Osteoblast (primary cell): ENCODE measurements around the gene GAPDH. TPM values are rescaled to one million over a fixed set of nuclear protein-coding genes. Genes with fewer than 3 reads are reported as not detected.
"Not testable (repeated sequence)": the region's sequence is repeated elsewhere in the genome, so short reads cannot be mapped to it uniquely, and the experiment has no call there.

ENCODE experiments used
- DNase-seq: peaks from one replicate; pipeline ENCODE4 v3.0.0; 2011; ENCODE audit warnings: low spot score, mixed read lengths; ENCODE audit not compliant: insufficient read length; ENCODE audit errors: missing footprints
- H2AFZ ChIP-seq: 2 replicates; pipeline ENCODE4 v1.6.0; 2011; ENCODE audit warnings: mild to moderate bottlenecking, low read length
- H3K27ac ChIP-seq: 2 replicates; pipeline ENCODE4 v1.5.1; 2011; ENCODE audit warnings: mild to moderate bottlenecking, low read depth, low read length, moderate library complexity
- H3K27me3 ChIP-seq: 2 replicates; pipeline ENCODE4 v1.6.0; 2012; ENCODE audit warnings: mild to moderate bottlenecking, control low read depth, inconsistent platforms, low read length, moderate library complexity; ENCODE audit not compliant: insufficient read depth
- H3K36me3 ChIP-seq: 2 replicates; pipeline ENCODE4 v1.5.1; 2011; ENCODE audit warnings: mild to moderate bottlenecking, low read length, control low read depth, moderate library complexity; ENCODE audit not compliant: insufficient read depth
- H3K4me1 ChIP-seq: 2 replicates; pipeline ENCODE4 v1.5.1; 2011; ENCODE audit warnings: mild to moderate bottlenecking, low read length, control low read depth, moderate library complexity; ENCODE audit not compliant: insufficient read depth
- H3K4me2 ChIP-seq: 2 replicates; pipeline ENCODE4 v1.6.0; 2011; ENCODE audit warnings: mild to moderate bottlenecking, low read length; ENCODE audit not compliant: insufficient read depth
- H3K4me3 ChIP-seq: fragments of 200-600 bp; sonication (generic); 3 replicates; pipeline ENCODE4 v1.5.1; 2012; ENCODE audit warnings: mild to moderate bottlenecking, low read length, inconsistent platforms; ENCODE audit not compliant: insufficient read depth
- H3K79me2 ChIP-seq: 2 replicates; pipeline ENCODE4 v1.6.0; 2012; ENCODE audit warnings: mild to moderate bottlenecking, low read length, control low read depth, inconsistent platforms; ENCODE audit not compliant: insufficient read depth
- H3K9me3 ChIP-seq: 2 replicates; pipeline ENCODE4 v1.5.1; 2011; ENCODE audit warnings: low read depth, low read length, control low read depth
- H4K20me1 ChIP-seq: 2 replicates; pipeline ENCODE4 v1.6.0; 2012; ENCODE audit warnings: mild to moderate bottlenecking, low read length, control low read depth; ENCODE audit not compliant: insufficient read depth
- CTCF ChIP-seq: IDR thresholded peaks from 2 replicates; pipeline ENCODE4 v1.5.1; 2011; ENCODE audit warnings: mild to moderate bottlenecking, low read depth, low read length, moderate library complexity; ENCODE audit errors: extremely low read depth
- total RNA-seq: library from RNA; depleted of rRNA; stranded (reverse); fragments of >200 nt; gene quantifications from 2 replicates; pipeline ENCODE4 v1.2.3, GENCODE V29; 2012

Gene GAPDH
- total RNA-seq, 1 donor, result 5,173 TPM

GRCh38 chr12:6553051-6553868, 18.9 kb downstream of the GAPDH start:
- DNase-seq, result peak; percentile 97
- H3K36me3 ChIP-seq, result peaks cover 17% of the 10 kb centered on the region
- peak overlapping the region; percentile 99 for H3K4me2 ChIP-seq
- H3K27me3 ChIP-seq, result no peaks in the 10 kb centered on the region
- peak overlapping the region; percentile 44 for H3K4me3 ChIP-seq
- no peak for TF ChIP-seq CTCF
- H2AFZ ChIP-seq, result no peak overlapping the region
- no peaks in the 10 kb centered on the region for H3K9me3 ChIP-seq
- H3K27ac ChIP-seq, result peak overlapping the region; percentile 93
- H3K4me1 ChIP-seq, result peaks cover 65% of the 10 kb centered on the region
- peaks cover 54% of the 10 kb centered on the region for H3K79me2 ChIP-seq
- H4K20me1 ChIP-seq, result peaks cover 14% of the 10 kb centered on the region

GRCh38 chr12:6554168-6555017, 20.1 kb downstream of the GAPDH start:
- peak overlapping the region; percentile 45 for H2AFZ ChIP-seq
- H3K36me3 ChIP-seq, result peaks cover 19% of the 10 kb centered on the region
- TF ChIP-seq CTCF, result peak; percentile 72
- DNase-seq, result peak; percentile 98
- H3K9me3 ChIP-seq, result no peaks in the 10 kb centered on the region
- H3K4me1 ChIP-seq, result peaks cover 53% of the 10 kb centered on the region
- peaks cover 14% of the 10 kb centered on the region for H4K20me1 ChIP-seq
- peaks cover 47% of the 10 kb centered on the region for H3K79me2 ChIP-seq
- peak overlapping the region; percentile 93 for H3K27ac ChIP-seq
- no peaks in the 10 kb centered on the region for H3K27me3 ChIP-seq
- peak overlapping the region; percentile 99 for H3K4me2 ChIP-seq
- peak overlapping the region; percentile 92 for H3K4me3 ChIP-seq

- Histone ChIP-seq H3K36me3 (peaks cover 27% of the 10 kb centered on the region), H4K20me1 (peaks cover 14% of the 10 kb centered on the region), H3K79me2 (peaks cover 44% of the 10 kb centered on the region), H3K27me3 (no peaks in the 10 kb centered on the region), H3K27ac (peak overlapping the region; percentile 93), H3K4me1 (peaks cover 47% of the 10 kb centered on the region), H3K4me2 (peak overlapping the region; percentile 99), H3K4me3 (peak overlapping the region; percentile 92), H3K9me3 (no peaks in the 10 kb centered on the region), H2AFZ (peak overlapping the region; percentile 45)
- no peak for TF ChIP-seq CTCF
- DNase-seq, result peak; percentile 76
These were observed 20.8 kb downstream of the GAPDH start for GRCh38 chr12:6555018-6555691.

GRCh38 chr12:6556496-6556817, 22.1 kb downstream of the GAPDH start:
- not testable (repeated sequence) for H3K4me3 ChIP-seq, H3K27ac ChIP-seq, H2AFZ ChIP-seq, H3K9me3 ChIP-seq, H3K4me2 ChIP-seq, H3K27me3 ChIP-seq
- DNase-seq, result peak; percentile 44
- Histone ChIP-seq H3K79me2 (peaks cover 31% of the 10 kb centered on the region), H4K20me1 (peaks cover 14% of the 10 kb centered on the region), H3K4me1 (peaks cover 35% of the 10 kb centered on the region), H3K36me3 (peaks cover 35% of the 10 kb centered on the region)
